Stimulated activated CD4-positive, alpha-beta T cell treated with anti-CD3 and anti-CD28 coated beads, Interleukin-4, amount 100 ng/mL, for 1 hour (primary cell): Measurements from ENCODE around the gene DNLZ.
"Not testable (repeated sequence)": the region's sequence is repeated elsewhere in the genome, so short reads cannot be mapped to it uniquely, and the experiment has no call there.

ENCODE experiments used
- DNase-seq: peaks from one replicate; pipeline ENCODE4 v3.0.0-alpha.2; 2020

Gene DNLZ

GRCh38 chr9:136328622-136329041 is 34.9 kb downstream of the DNLZ start:
- no peak for DNase-seq

GRCh38 chr9:136328011-136328621 is 35.4 kb downstream of the DNLZ start:
- no peak for DNase-seq

GRCh38 chr9:136327304-136327974 is 36.1 kb downstream of the DNLZ start, which contains the start of gene GPSM1:
Gene GPSM1, plus strand, starts transcription at chr9:136327539. Its CDS starts 157 bp downstream, at chr9:136327696.
- DNase-seq = peak; percentile 58

GRCh38 chr9:136326761-136327303 is 36.7 kb downstream of the DNLZ start:
- no peak for DNase-seq

GRCh38 chr9:136326061-136326760 is 37.3 kb downstream of the DNLZ start:
- no peak for DNase-seq

GRCh38 chr9:136325358-136325757 is 38.2 kb downstream of the DNLZ start:
- no peak for DNase-seq

GRCh38 chr9:136324501-136325300 is 38.8 kb downstream of the DNLZ start:
- DNase-seq = no peak

GRCh38 chr9:136323371-136323789 is 40.2 kb downstream of the DNLZ start:
- no peak for DNase-seq

GRCh38 chr9:136322756-136323330 is 40.7 kb downstream of the DNLZ start:
- DNase-seq = no peak

GRCh38 chr9:136321561-136321960 is 42.0 kb downstream of the DNLZ start:
- no peak for DNase-seq

GRCh38 chr9:136320972-136321371 is 42.6 kb downstream of the DNLZ start:
- not testable (repeated sequence) for DNase-seq

- not testable (repeated sequence) for DNase-seq
These were observed 43.6 kb downstream of the DNLZ start for GRCh38 chr9:136319955-136320354.

- DNase-seq = not testable (repeated sequence)
These were observed 44.3 kb downstream of the DNLZ start for GRCh38 chr9:136319244-136319643.

- DNase-seq = no peak
These were observed 44.7 kb downstream of the DNLZ start for GRCh38 chr9:136318776-136319241.

GRCh38 chr9:136318111-136318775 is 45.3 kb downstream of the DNLZ start:
- DNase-seq = no peak

- DNase-seq = no peak
These were observed 45.8 kb downstream of the DNLZ start for GRCh38 chr9:136317695-136318094.

GRCh38 chr9:136316896-136317676 is 46.5 kb downstream of the DNLZ start:
- DNase-seq = no peak

- no peak for DNase-seq
These were observed 47.2 kb downstream of the DNLZ start for GRCh38 chr9:136316271-136316751.

- DNase-seq = no peak
These were observed 48.6 kb downstream of the DNLZ start for GRCh38 chr9:136314944-136315343.

- DNase-seq = no peak
These were observed 49.5 kb downstream of the DNLZ start for GRCh38 chr9:136314056-136314416.
